ENCODE data around the gene RNF8. TPM values are rescaled to one million over a fixed set of nuclear protein-coding genes. Genes with fewer than 3 reads are reported as not detected.

Gene RNF8
- total RNA-seq, 1 donor from 2014 or later: 20.8 TPM

DNA sequence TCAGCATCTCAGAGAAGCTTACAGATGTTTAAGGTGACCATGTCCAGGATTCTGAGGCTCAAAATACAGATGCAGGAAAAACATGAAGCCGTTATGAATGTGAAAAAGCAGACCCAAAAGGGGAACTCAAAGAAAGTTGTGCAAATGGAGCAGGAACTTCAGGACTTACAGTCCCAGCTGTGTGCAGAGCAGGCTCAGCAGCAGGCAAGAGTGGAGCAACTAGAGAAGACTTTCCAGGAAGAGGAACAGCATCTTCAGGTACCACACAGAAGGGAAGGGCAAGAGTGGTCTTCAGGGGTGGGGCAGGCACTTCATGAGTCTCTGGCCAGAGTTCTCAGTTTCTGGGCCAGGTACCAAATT, 15.2 kb downstream of the RNF8 start:
- FAIRE-seq: no peak
- H3K27me3 ChIP-seq (ENCODE audit: control insufficient read depth, insufficient read depth, low read length): no peaks in the 10 kb centered on the region
- peaks cover 15% of the 10 kb centered on the region for H3K36me3 ChIP-seq (ENCODE audit: control insufficient read depth, insufficient read depth, low read length)
- H3K4me3 ChIP-seq (ENCODE audit: low read depth, low read length): no peak overlapping the region
- TF ChIP-seq, protein P1, sequence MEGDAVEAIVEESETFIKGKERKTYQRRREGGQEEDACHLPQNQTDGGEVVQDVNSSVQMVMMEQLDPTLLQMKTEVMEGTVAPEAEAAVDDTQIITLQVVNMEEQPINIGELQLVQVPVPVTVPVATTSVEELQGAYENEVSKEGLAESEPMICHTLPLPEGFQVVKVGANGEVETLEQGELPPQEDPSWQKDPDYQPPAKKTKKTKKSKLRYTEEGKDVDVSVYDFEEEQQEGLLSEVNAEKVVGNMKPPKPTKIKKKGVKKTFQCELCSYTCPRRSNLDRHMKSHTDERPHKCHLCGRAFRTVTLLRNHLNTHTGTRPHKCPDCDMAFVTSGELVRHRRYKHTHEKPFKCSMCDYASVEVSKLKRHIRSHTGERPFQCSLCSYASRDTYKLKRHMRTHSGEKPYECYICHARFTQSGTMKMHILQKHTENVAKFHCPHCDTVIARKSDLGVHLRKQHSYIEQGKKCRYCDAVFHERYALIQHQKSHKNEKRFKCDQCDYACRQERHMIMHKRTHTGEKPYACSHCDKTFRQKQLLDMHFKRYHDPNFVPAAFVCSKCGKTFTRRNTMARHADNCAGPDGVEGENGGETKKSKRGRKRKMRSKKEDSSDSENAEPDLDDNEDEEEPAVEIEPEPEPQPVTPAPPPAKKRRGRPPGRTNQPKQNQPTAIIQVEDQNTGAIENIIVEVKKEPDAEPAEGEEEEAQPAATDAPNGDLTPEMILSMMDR (IDR thresholded peaks at IDR 0.05; ENCODE audit: insufficient read depth, low read length, severe bottlenecking): no peak
- DNase-seq (ENCODE audit: low read depth): no peak

DNA sequence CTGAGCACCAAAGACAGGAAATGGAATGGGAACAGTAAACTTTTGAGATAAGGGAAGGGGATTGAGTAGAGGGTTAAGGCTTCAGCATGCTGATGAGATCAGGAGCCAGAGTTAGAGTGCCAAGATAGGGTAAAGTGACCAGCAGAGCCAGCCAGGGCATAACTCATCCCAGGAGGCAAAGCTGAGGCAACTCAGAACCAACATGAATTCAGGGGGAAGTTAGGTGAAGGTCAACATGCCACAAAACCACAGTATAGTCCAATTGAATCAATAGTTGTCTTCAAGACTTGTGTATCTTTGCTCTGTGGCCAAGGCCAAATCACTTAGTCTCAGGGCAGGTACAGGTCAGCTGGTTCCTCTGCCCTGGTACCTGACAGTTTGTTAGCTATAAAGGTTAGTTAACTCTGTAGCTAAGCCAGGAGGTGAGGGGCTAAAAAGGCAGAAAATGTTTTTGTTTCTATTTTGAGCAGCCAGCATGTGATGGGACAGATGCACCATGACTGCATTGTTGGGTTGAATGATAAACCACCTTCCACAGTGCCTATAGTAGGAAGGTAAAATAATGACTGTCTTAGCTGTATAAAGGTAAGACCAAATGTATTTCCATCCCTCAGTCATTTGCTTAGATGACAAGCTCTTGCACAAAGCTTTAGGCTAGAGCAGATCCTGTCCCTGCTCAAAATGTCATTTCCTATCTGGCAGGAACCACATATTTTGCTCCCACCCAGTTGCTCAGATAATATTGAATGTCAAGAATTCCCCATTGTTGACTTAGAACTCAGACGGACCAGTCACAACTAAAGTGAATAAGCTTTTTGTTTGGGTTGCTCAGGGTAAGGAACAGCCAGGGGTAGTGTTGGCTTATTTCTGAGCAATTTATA, 15.8 kb downstream of the RNF8 start:
- FAIRE-seq: no peak

DNA sequence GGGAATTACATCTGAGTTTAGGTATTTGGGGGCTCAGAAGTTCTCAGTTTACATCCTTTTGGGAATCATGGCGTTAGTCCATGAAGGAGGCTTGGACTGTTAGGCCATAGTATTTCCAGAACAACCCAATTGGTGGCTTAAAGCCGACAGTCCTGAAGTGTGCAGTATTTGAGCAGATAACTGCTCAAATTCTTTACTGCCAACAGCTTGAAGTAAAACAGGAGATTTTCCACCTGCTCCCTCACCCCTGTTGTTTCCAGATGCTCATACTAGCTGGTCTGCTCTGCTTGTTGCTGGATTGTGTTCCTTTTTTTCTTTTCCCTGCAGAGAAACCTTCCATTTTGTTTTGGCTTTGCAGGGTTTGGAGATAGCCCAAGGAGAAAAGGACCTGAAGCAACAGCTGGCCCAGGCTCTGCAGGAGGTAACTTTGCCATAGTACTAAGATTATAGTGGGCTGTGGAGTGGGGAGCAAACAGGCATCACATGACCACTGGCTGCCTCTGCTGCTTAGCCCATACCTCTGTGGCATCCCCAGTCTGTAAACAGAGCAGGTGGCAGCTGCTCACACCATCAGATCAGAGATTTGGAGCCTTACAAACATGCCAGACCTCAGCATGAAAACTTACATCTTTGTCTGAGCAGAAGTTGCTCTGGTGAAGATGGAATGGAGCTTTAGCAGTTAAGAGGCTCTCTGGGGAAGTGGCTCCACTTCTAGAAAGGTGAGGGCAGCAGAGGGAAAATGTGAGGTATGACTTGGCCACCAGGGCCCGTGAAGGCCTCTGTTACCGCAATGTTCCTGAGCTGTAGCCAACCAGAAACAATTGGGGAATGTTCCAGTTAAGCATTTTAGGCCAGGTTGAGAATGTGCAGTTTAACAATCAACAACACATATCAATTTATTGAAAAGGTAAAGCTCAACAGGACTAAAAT, 17.6 kb downstream of the RNF8 start:
- H3K27me3 ChIP-seq (ENCODE audit: control insufficient read depth, insufficient read depth, low read length): no peaks in the 10 kb centered on the region
- FAIRE-seq (no peak), DNase-seq (ENCODE audit: low read depth) (no peak)
- H3K4me3 ChIP-seq (ENCODE audit: low read depth, low read length): no peak overlapping the region
- peaks cover 19% of the 10 kb centered on the region for H3K36me3 ChIP-seq (ENCODE audit: control insufficient read depth, insufficient read depth, low read length)
- TF ChIP-seq, protein P1 (IDR thresholded peaks at IDR 0.05; ENCODE audit: insufficient read depth, low read length, severe bottlenecking): no peak

More for the DNA sequence above, 15.8 kb downstream of the RNF8 start:
- H3K36me3 ChIP-seq (ENCODE audit: control insufficient read depth, insufficient read depth, low read length): peaks cover 16% of the 10 kb centered on the region
- no peak overlapping the region for H3K4me3 ChIP-seq (ENCODE audit: low read depth, low read length)
- peak; percentile 64 for DNase-seq (ENCODE audit: low read depth)
- no peaks in the 10 kb centered on the region for H3K27me3 ChIP-seq (ENCODE audit: control insufficient read depth, insufficient read depth, low read length)
- TF ChIP-seq, protein P1 (IDR thresholded peaks at IDR 0.05; ENCODE audit: insufficient read depth, low read length, severe bottlenecking): no peak

DNA sequence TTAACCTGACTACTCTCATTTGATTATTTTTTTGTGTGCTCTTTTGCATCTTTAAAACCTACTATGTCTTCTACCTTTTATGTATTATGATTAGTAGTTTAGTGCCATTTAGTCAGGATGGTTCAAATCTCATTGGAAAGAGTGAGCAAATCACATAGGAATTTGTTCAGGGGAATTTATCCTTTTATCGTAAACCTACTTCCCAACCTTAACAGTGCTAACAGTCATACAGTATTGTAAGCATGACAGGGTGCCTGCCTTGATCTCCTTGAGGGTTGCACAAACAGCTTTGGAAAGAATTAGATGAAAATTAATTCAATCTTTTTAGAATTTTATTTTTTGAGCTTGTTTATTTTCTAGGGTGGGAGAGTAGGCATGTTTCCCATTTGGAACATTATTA, 18.3 kb downstream of the RNF8 start:
- Histone ChIP-seq H3K4me3 (ENCODE audit: low read depth, low read length) (no peak overlapping the region), H3K27me3 (ENCODE audit: control insufficient read depth, insufficient read depth, low read length) (no peaks in the 10 kb centered on the region), H3K36me3 (ENCODE audit: control insufficient read depth, insufficient read depth, low read length) (peaks cover 19% of the 10 kb centered on the region)
- peak; percentile 51 for DNase-seq (ENCODE audit: low read depth)
- TF ChIP-seq, protein P1 (IDR thresholded peaks at IDR 0.05; ENCODE audit: insufficient read depth, low read length, severe bottlenecking): no peak
- FAIRE-seq: no peak

DNA sequence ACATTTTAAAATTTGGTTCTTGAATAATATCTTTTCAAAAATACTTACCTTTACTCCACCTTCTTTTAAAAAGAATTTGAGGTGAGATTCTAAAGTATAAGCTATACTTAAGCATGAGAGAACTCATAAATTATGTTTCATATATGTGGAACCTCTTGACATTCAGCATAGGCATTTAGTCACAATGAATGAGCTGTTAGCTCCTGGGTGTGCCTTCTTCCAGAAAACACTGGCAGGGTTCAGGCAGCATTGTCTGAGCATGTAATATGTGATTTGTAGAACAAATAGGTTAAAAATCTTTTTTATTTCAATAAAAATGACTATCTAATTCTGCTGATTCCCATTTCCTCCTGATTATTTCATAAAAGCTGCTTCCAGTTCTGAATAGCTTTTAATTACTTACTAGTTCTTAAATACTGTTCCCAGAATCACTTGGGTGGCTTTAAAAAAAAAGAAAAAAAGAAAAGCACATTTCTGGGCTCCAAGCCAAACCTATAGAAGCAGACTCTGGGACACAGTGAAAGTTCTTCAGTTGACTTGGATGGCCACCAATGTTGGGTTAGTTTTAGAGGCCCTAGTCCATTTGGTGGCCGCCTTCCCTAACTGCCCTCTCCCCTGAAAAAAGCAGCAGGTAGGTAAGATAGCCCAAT, 20.2 kb downstream of the RNF8 start:
- DNase-seq (ENCODE audit: low read depth): peak; percentile 65
- TF ChIP-seq, protein P1 (IDR thresholded peaks at IDR 0.05; ENCODE audit: insufficient read depth, low read length, severe bottlenecking): no peak
- FAIRE-seq: no peak
- H3K36me3 ChIP-seq (ENCODE audit: control insufficient read depth, insufficient read depth, low read length): peaks cover 19% of the 10 kb centered on the region
- H3K4me3 ChIP-seq (ENCODE audit: low read depth, low read length): no peak overlapping the region
- H3K27me3 ChIP-seq (ENCODE audit: control insufficient read depth, insufficient read depth, low read length): no peaks in the 10 kb centered on the region

Measured in bronchial epithelial cell (primary cell).